AG10803 (cell line): Measurements from ENCODE around the gene RIPK1.
A peak's percentile ranks its signal among the peaks of the same experiment; 100 is the strongest.
"Not testable (repeated sequence)": the region's sequence is repeated elsewhere in the genome, so short reads cannot be mapped to it uniquely, and the experiment has no call there.

Experiments used
- DNase-seq: peaks from one replicate; pipeline ENCODE4 v3.0.0; 2010; ENCODE audit warnings: low read depth
- H3K4me3 ChIP-seq: 2 replicates; pipeline ENCODE4 v1.5.1; 2011; ENCODE audit warnings: mild to moderate bottlenecking, low read length, control low read depth
- CTCF ChIP-seq: conservative IDR thresholded peaks from 2 replicates; pipeline ENCODE4 v1.5.1; 2011; ENCODE audit warnings: mild to moderate bottlenecking, low read length, control low read depth, inconsistent platforms

The RIPK1 gene

GRCh38 chr6:3068329-3069214 lies at the start of gene RIPK1:
Gene RIPK1, plus strand, starts transcription at chr6:3068494. Its CDS starts 8,330 bp downstream, at chr6:3076824.
- DNase-seq = peak; percentile 88
- H3K4me3 ChIP-seq = peak within 1 kb of the TSS; percentile 85
- TF ChIP-seq CTCF = peak; percentile 41

GRCh38 chr6:3019065-3019464 lies 49.2 kb upstream of the RIPK1 start:
- TF ChIP-seq CTCF = no peak
- H3K4me3 ChIP-seq = no peak overlapping the region
- no peak for DNase-seq

GRCh38 chr6:3019749-3020320 lies 48.5 kb upstream of the RIPK1 start:
- H3K4me3 ChIP-seq = no peak overlapping the region
- no peak for DNase-seq
- TF ChIP-seq CTCF = no peak

GRCh38 chr6:3020976-3021598 lies 47.2 kb upstream of the RIPK1 start:
- not testable (repeated sequence) for DNase-seq

GRCh38 chr6:3022765-3023662 lies 45.3 kb upstream of the RIPK1 start:
- no peak for TF ChIP-seq CTCF
- peak overlapping the region; percentile 79 for H3K4me3 ChIP-seq
- DNase-seq = peak; percentile 26

More at GRCh38 chr6:3020976-3021598, 47.2 kb upstream of the RIPK1 start:
- H3K4me3 ChIP-seq = not testable (repeated sequence)

GRCh38 chr6:3023663-3024483 lies 44.4 kb upstream of the RIPK1 start:
- peak overlapping the region; percentile 79 for H3K4me3 ChIP-seq
- DNase-seq = peak; percentile 93
- TF ChIP-seq CTCF = no peak
